Suprapubic skin (tissue), 4 donors: ENCODE data around the gene GLIS1. TPM values are rescaled to one million over a fixed set of nuclear protein-coding genes. Genes with fewer than 3 reads are reported as not detected.

ENCODE experiments used
- DNase-seq, 2 donors: peaks; one replicate each; pipeline ENCODE4 v3.0.0-alpha.2; 2019; ENCODE audit warnings: low spot score in 2 of 2
- H3K27ac ChIP-seq: fragments of 200-600 bp; sonication (generic); one replicate; pipeline ENCODE4 v1.5.1; 2019
- H3K27me3 ChIP-seq: fragments of 200-600 bp; sonication (generic); one replicate; pipeline ENCODE4 v1.5.1; 2019
- H3K36me3 ChIP-seq: fragments of 200-600 bp; sonication (generic); one replicate; pipeline ENCODE4 v1.5.1; 2019
- H3K4me1 ChIP-seq: fragments of 200-600 bp; sonication (generic); one replicate; pipeline ENCODE4 v1.5.1; 2019
- H3K4me3 ChIP-seq: fragments of 200-600 bp; sonication (generic); one replicate; pipeline ENCODE4 v1.5.1; 2019; ENCODE audit warnings: mild to moderate bottlenecking
- H3K9me3 ChIP-seq: fragments of 200-600 bp; sonication (generic); one replicate; pipeline ENCODE4 v1.5.1; 2019
- EP300 ChIP-seq: sonication (generic); formaldehyde crosslinking; IDR thresholded peaks from one replicate; pipeline ENCODE4 v1.6.1; 2017; ENCODE audit warnings: antibody characterized with exemption
- POLR2A ChIP-seq, 2 donors: fragments of 450-650 bp; IDR thresholded peaks; one replicate each; pipeline ENCODE4 v1.6.1; 2017; ENCODE audit warnings: antibody characterized with exemption in 2 of 2, mild to moderate bottlenecking in 2 of 2, moderate library complexity in 2 of 2
- POLR2AphosphoS5 ChIP-seq, 3 donors: sonication (generic); formaldehyde crosslinking; IDR thresholded peaks; one replicate each; pipeline ENCODE4 v1.6.1; 2017; ENCODE audit warnings: antibody characterized with exemption in 3 of 3
- WGBS: methylation state at CpG from one replicate; pipeline ENCODE4 v1.1.5; 2018; 5-methylcytosine and 5-hydroxymethylcytosine counted together
- total RNA-seq, 4 donors: library from RNA; depleted of rRNA; stranded (reverse); fragments of >200 nt; gene quantifications; one replicate each; pipeline ENCODE4 v1.1.0, GENCODE V29; 2016
- TF ChIP-seq, protein P1 (sequence below), 2 donors: fragments of 200-600 bp in 1 of 2; fragments of 450-650 bp in 1 of 2; sonication (generic) in 1 of 2; IDR thresholded peaks; one replicate each; pipeline ENCODE4 v1.5.1; 2016 to 2019; ENCODE audit warnings: antibody characterized with exemption in 2 of 2, mild to moderate bottlenecking in 1 of 2, moderate library complexity in 1 of 2

GLIS1 gene
- total RNA-seq, 4 donors from 2014 or later: 0.34 to 1.5 (median 0.59) TPM

DNA sequence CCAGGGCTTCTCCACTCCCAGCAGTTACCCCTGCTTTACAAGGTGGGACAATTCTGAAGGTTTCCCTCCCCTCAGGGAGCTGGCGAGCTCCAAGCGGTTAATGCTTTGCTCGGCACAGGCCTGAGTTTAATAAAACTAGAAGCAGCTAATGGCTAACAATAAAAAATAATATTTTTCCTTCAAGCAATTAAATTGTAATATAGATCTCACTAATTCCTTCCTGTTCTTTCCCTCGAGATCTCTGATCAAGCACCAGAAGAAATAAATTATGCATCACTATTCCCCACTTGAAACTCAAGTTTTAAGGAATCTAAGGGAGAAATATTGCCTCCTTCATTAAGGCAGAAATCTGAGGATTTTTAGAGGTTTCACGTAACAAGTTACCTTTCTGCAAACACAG, 42.9 kb downstream of the GLIS1 start:
- 76% methylated on average over 5 of the region's 5 CpGs for WGBS
- no peak for TF ChIP-seq POLR2A (IDR thresholded peaks at IDR 0.05)
- TF ChIP-seq, protein P1, sequence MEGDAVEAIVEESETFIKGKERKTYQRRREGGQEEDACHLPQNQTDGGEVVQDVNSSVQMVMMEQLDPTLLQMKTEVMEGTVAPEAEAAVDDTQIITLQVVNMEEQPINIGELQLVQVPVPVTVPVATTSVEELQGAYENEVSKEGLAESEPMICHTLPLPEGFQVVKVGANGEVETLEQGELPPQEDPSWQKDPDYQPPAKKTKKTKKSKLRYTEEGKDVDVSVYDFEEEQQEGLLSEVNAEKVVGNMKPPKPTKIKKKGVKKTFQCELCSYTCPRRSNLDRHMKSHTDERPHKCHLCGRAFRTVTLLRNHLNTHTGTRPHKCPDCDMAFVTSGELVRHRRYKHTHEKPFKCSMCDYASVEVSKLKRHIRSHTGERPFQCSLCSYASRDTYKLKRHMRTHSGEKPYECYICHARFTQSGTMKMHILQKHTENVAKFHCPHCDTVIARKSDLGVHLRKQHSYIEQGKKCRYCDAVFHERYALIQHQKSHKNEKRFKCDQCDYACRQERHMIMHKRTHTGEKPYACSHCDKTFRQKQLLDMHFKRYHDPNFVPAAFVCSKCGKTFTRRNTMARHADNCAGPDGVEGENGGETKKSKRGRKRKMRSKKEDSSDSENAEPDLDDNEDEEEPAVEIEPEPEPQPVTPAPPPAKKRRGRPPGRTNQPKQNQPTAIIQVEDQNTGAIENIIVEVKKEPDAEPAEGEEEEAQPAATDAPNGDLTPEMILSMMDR (IDR thresholded peaks at IDR 0.05): no peak
- TF ChIP-seq POLR2AphosphoS5 (IDR thresholded peaks at IDR 0.05): no peak
- no peak for TF ChIP-seq EP300

DNA sequence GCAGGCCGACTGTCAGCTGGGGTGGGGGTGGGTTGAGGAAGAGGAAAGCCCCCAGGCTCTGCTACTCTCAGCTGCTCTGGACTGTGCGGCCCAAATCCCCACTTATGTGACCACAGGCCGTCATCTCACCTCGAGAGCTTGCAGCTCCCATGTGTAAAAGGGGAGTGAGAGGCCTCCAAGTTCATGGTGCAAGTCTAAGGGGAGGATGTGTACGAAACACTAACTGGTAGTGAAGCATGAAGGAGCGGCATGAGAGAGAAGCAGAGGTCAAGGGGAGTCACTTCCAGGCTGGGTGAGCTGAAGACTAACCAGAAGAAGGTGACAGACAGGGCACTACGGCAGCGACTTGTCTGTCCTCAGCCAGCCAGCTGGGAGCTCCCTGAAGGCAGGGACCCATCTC, 43.8 kb downstream of the GLIS1 start:
- H3K9me3 ChIP-seq: no peaks in the 10 kb centered on the region
- peaks cover 7% of the 10 kb centered on the region for H3K4me1 ChIP-seq
- 88% methylated on average over 8 of the region's 8 CpGs for WGBS
- no peak overlapping the region for H3K27ac ChIP-seq
- peaks cover 7% of the 10 kb centered on the region for H3K27me3 ChIP-seq
- TF ChIP-seq POLR2A (IDR thresholded peaks at IDR 0.05) (no peak), POLR2AphosphoS5 (IDR thresholded peaks at IDR 0.05) (no peak)
- TF ChIP-seq, protein P1 (IDR thresholded peaks at IDR 0.05): no peak
- H3K36me3 ChIP-seq: no peaks in the 10 kb centered on the region
- no peak overlapping the region for H3K4me3 ChIP-seq
- no peak for DNase-seq

More for the DNA sequence above, 42.9 kb downstream of the GLIS1 start:
- no peak for DNase-seq
- Histone ChIP-seq H3K36me3 (no peaks in the 10 kb centered on the region), H3K27ac (no peak overlapping the region), H3K27me3 (peaks cover 3% of the 10 kb centered on the region), H3K9me3 (no peaks in the 10 kb centered on the region), H3K4me3 (no peak overlapping the region), H3K4me1 (peaks cover 7% of the 10 kb centered on the region)

DNA sequence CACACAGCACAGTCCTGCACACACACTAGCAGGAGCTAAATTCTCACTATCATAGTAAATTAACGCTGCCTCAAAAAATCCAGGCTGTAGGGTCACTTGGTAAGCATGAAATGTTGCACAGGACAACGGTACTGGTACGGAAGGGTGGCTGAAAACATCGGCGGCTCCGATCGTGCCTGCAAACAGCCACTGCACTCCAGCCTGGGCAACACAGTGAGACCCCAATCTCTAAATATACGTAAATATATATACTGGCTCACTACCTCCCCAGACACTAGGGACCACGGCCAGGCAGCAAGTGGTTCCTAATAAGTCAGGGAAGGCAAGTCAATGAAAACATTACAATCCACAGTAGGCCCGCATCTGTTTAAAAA, 44.3 kb downstream of the GLIS1 start:
- Histone ChIP-seq H3K4me3 (no peak overlapping the region), H3K9me3 (no peaks in the 10 kb centered on the region), H3K27ac (no peak overlapping the region), H3K36me3 (no peaks in the 10 kb centered on the region), H3K27me3 (peaks cover 11% of the 10 kb centered on the region), H3K4me1 (peaks cover 7% of the 10 kb centered on the region)
- DNase-seq: no peak
- TF ChIP-seq POLR2A (IDR thresholded peaks at IDR 0.05): no peak
- no peak for TF ChIP-seq POLR2AphosphoS5 (IDR thresholded peaks at IDR 0.05)
- no peak for TF ChIP-seq EP300
- WGBS: 89% methylated on average over 10 of the region's 10 CpGs

DNA sequence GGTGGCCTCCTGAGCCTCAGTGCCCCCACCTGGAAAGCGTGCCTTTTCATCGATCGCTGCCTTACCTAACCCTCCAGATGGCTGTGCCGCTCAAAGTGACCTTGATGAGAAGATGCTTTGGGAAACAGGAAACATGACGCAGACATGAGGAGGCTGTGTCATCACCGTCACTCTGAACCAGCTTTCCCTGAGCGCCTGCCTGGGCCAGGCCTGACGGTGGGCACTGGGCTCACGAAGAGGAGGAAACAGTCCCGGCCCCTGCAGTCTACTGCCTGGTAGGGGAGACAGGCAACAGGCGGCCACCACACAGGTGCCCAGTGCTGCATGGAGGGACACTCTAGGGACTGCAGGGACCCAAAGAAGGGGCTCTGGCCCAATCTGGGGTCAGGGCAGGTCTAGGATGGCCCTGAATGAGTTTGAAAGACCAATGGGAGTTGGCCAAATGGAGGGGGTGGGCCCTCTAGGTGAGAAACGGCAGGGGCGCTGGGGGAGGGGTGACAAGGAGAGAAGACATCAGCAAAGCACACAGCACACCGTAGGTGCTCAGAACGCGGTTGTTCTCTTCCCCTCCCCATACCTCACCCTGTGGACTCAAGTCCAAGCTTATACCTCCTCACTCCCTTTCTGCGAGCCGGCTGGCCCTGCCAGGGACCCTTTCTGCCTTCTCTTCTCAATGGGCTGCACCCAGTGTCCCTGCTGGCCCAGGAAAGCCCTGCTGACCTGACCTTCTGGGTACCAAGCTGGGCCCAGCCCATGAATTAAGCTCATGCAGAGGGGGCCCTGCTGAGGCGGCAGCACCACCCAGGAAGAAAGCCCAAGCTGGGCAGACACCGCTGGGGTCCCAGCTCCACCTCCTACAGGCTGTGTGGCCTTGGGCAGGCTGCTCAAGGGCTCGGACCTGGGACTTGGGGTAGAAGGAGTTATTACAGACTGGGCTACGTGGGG, 44.9 kb downstream of the GLIS1 start:
- Histone ChIP-seq H3K4me3 (no peak overlapping the region), H3K27ac (no peak overlapping the region), H3K27me3 (peaks cover 13% of the 10 kb centered on the region), H3K4me1 (peaks cover 7% of the 10 kb centered on the region), H3K36me3 (no peaks in the 10 kb centered on the region), H3K9me3 (no peaks in the 10 kb centered on the region)
- TF ChIP-seq POLR2AphosphoS5 (IDR thresholded peaks at IDR 0.05): no peak
- no peak for TF ChIP-seq EP300
- no peak for TF ChIP-seq POLR2A (IDR thresholded peaks at IDR 0.05)
- TF ChIP-seq, protein P1 (IDR thresholded peaks at IDR 0.05): no peak
- DNase-seq: no peak
- 86% methylated on average over 15 of the region's 22 CpGs for WGBS

DNA sequence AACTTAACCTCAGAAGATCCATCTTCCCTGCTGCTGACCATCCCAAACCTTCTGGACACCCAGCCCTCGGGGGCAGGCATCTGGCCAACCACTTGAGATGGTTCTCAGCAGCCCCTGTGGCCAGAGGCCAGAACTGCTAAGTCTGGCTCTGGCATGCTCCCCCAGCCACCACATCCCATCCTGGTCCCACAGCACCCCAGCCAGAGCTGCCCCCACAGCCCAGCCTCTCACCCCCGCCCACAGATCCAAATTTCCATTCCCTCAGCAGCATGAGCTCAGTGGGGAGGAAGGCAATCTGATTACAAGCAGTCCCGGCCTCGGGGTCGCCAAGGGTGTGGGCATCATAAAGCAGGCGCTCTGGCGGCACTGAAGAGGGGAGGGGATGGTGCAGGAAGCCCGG, 45.6 kb downstream of the GLIS1 start:
- TF ChIP-seq, protein P1 (IDR thresholded peaks at IDR 0.05): no peak
- TF ChIP-seq POLR2A (IDR thresholded peaks at IDR 0.05): no peak
- TF ChIP-seq EP300: no peak
- no peak for TF ChIP-seq POLR2AphosphoS5 (IDR thresholded peaks at IDR 0.05)
- Histone ChIP-seq H3K4me1 (peaks cover 6% of the 10 kb centered on the region), H3K4me3 (no peak overlapping the region), H3K36me3 (no peaks in the 10 kb centered on the region), H3K27ac (no peak overlapping the region), H3K27me3 (peaks cover 13% of the 10 kb centered on the region), H3K9me3 (no peaks in the 10 kb centered on the region)
- WGBS: 49% methylated on average over 6 of the region's 8 CpGs
- DNase-seq: no peak
